Measurements from ENCODE around the gene PKD1L1.
"Not testable (repeated sequence)": the region's sequence is repeated elsewhere in the genome, so short reads cannot be mapped to it uniquely, and the experiment has no call there.

Gene PKD1L1

GRCh38 chr7:47954231-47954911, 6.1 kb upstream of the PKD1L1 start:
- no peak for DNase-seq

GRCh38 chr7:47953822-47954221, 5.6 kb upstream of the PKD1L1 start:
- no peak for DNase-seq

GRCh38 chr7:47952224-47952623, 4.0 kb upstream of the PKD1L1 start:
- no peak for DNase-seq

- no peak for DNase-seq
These were observed 3.1 kb upstream of the PKD1L1 start for GRCh38 chr7:47951374-47951773.

GRCh38 chr7:47950714-47951113, 2.4 kb upstream of the PKD1L1 start:
- peak; percentile 52 for DNase-seq

- no peak for DNase-seq
These were observed 1.4 kb upstream of the PKD1L1 start for GRCh38 chr7:47949703-47950102.

- DNase-seq, result no peak
These were observed 914 bp downstream of the PKD1L1 start for GRCh38 chr7:47947355-47947749.

GRCh38 chr7:47946581-47947354, 1.5 kb downstream of the PKD1L1 start:
- DNase-seq, result no peak

GRCh38 chr7:47945261-47946015, 2.8 kb downstream of the PKD1L1 start:
- DNase-seq, result peak; percentile 73

GRCh38 chr7:47944536-47945260, 3.6 kb downstream of the PKD1L1 start:
- no peak for DNase-seq

GRCh38 chr7:47943676-47944474, 4.4 kb downstream of the PKD1L1 start:
- no peak for DNase-seq

- not testable (repeated sequence) for DNase-seq
These were observed 5.6 kb downstream of the PKD1L1 start for GRCh38 chr7:47942651-47943050.

GRCh38 chr7:47942132-47942531, 6.1 kb downstream of the PKD1L1 start:
- DNase-seq, result no peak

GRCh38 chr7:47941136-47941844, 7.0 kb downstream of the PKD1L1 start:
- no peak for DNase-seq

- DNase-seq, result no peak
These were observed 7.9 kb downstream of the PKD1L1 start for GRCh38 chr7:47940088-47941013.

- DNase-seq, result no peak
These were observed 8.7 kb downstream of the PKD1L1 start for GRCh38 chr7:47939425-47940036.

GRCh38 chr7:47938574-47939165, 9.6 kb downstream of the PKD1L1 start:
- no peak for DNase-seq

GRCh38 chr7:47937711-47938573, 10.3 kb downstream of the PKD1L1 start:
- DNase-seq, result no peak
